Measurements from ENCODE around the gene ADCK1. TPM values are rescaled to one million over a fixed set of nuclear protein-coding genes. Genes with fewer than 3 reads are reported as not detected.

Gene ADCK1
- total RNA-seq, 1 donor from 2014 or later = 4.5 TPM

GRCh38 chr14:77853919-77854318, 54.0 kb downstream of the ADCK1 start:
- FAIRE-seq = no peak
- H3K4me3 ChIP-seq (ENCODE audit: low read depth, low read length) = no peak overlapping the region
- H3K36me3 ChIP-seq (ENCODE audit: control insufficient read depth, insufficient read depth, low read length) = no peaks in the 10 kb centered on the region
- no peaks in the 10 kb centered on the region for H3K27me3 ChIP-seq (ENCODE audit: control insufficient read depth, insufficient read depth, low read length)
- DNase-seq (ENCODE audit: low read depth) = no peak
- no peak for TF ChIP-seq CTCF (IDR thresholded peaks at IDR 0.05; ENCODE audit: insufficient read depth, low read length, severe bottlenecking)

- no peaks in the 10 kb centered on the region for H3K36me3 ChIP-seq (ENCODE audit: control insufficient read depth, insufficient read depth, low read length)
- H3K4me3 ChIP-seq (ENCODE audit: low read depth, low read length) = no peak overlapping the region
- FAIRE-seq (no peak), DNase-seq (ENCODE audit: low read depth) (no peak)
- no peak for TF ChIP-seq CTCF (IDR thresholded peaks at IDR 0.05; ENCODE audit: insufficient read depth, low read length, severe bottlenecking)
- H3K27me3 ChIP-seq (ENCODE audit: control insufficient read depth, insufficient read depth, low read length) = no peaks in the 10 kb centered on the region
Observed at GRCh38 chr14:77856941-77857340, 57.0 kb downstream of the ADCK1 start.

GRCh38 chr14:77859934-77860570, 60.1 kb downstream of the ADCK1 start:
- DNase-seq (ENCODE audit: low read depth) (no peak), FAIRE-seq (peak; percentile 55)
- no peak for TF ChIP-seq CTCF (IDR thresholded peaks at IDR 0.05; ENCODE audit: insufficient read depth, low read length, severe bottlenecking)
- H3K36me3 ChIP-seq (ENCODE audit: control insufficient read depth, insufficient read depth, low read length) = no peaks in the 10 kb centered on the region
- H3K27me3 ChIP-seq (ENCODE audit: control insufficient read depth, insufficient read depth, low read length) = no peaks in the 10 kb centered on the region
- no peak overlapping the region for H3K4me3 ChIP-seq (ENCODE audit: low read depth, low read length)

GRCh38 chr14:77861201-77861600, 61.3 kb downstream of the ADCK1 start:
- H3K27me3 ChIP-seq (ENCODE audit: control insufficient read depth, insufficient read depth, low read length) = no peaks in the 10 kb centered on the region
- no peak for TF ChIP-seq CTCF (IDR thresholded peaks at IDR 0.05; ENCODE audit: insufficient read depth, low read length, severe bottlenecking)
- no peak for DNase-seq (ENCODE audit: low read depth)
- no peak for FAIRE-seq
- H3K36me3 ChIP-seq (ENCODE audit: control insufficient read depth, insufficient read depth, low read length) = no peaks in the 10 kb centered on the region
- H3K4me3 ChIP-seq (ENCODE audit: low read depth, low read length) = no peak overlapping the region

GRCh38 chr14:77862154-77862786, 62.4 kb downstream of the ADCK1 start:
- Histone ChIP-seq H3K36me3 (ENCODE audit: control insufficient read depth, insufficient read depth, low read length) (no peaks in the 10 kb centered on the region), H3K4me3 (ENCODE audit: low read depth, low read length) (no peak overlapping the region), H3K27me3 (ENCODE audit: control insufficient read depth, insufficient read depth, low read length) (no peaks in the 10 kb centered on the region)
- TF ChIP-seq CTCF (IDR thresholded peaks at IDR 0.05; ENCODE audit: insufficient read depth, low read length, severe bottlenecking) = peak; percentile 99
- DNase-seq (ENCODE audit: low read depth) (peak; percentile 48), FAIRE-seq (no peak)

Data from bronchial epithelial cell (primary cell).